Hepatocyte (in vitro differentiated cells): Measurements from ENCODE around the gene INPP4B.

Source experiments
- EZH2phosphoT487 ChIP-seq: fragments of 200-600 bp; sonication (generic); IDR thresholded peaks from one replicate; pipeline ENCODE4 v1.6.1; 2018; ENCODE audit warnings: antibody characterized with exemption, mild to moderate bottlenecking, low read depth, moderate library complexity; ENCODE audit not compliant: unreplicated experiment, severe bottlenecking
- TF ChIP-seq, protein P1 (sequence below): fragments of 200-600 bp; sonication (generic); IDR thresholded peaks from 2 replicates; pipeline ENCODE4 v1.5.1; 2016; ENCODE audit warnings: antibody characterized with exemption, mild to moderate bottlenecking; ENCODE audit not compliant: poor library complexity

DNA sequence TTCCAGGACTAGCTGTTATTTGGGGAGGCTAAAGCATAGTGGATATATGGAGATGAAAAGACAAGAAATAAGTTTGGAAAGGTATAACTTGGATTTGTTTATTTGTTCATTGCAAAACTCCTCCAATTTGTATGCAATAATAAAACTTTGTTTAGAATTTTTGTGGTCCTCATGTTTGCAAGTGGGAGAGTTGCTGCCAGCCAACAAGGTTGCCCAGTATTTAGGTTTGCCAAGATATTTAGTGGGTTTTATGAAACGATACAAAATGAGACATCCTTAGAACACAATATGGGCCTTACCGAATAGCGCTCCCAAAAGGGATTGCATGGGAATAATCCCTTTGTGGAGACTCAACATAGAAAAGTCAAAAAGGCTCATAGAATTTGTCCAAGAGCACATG lies 162.1 kb downstream of the INPP4B start:
- TF ChIP-seq, protein P1, sequence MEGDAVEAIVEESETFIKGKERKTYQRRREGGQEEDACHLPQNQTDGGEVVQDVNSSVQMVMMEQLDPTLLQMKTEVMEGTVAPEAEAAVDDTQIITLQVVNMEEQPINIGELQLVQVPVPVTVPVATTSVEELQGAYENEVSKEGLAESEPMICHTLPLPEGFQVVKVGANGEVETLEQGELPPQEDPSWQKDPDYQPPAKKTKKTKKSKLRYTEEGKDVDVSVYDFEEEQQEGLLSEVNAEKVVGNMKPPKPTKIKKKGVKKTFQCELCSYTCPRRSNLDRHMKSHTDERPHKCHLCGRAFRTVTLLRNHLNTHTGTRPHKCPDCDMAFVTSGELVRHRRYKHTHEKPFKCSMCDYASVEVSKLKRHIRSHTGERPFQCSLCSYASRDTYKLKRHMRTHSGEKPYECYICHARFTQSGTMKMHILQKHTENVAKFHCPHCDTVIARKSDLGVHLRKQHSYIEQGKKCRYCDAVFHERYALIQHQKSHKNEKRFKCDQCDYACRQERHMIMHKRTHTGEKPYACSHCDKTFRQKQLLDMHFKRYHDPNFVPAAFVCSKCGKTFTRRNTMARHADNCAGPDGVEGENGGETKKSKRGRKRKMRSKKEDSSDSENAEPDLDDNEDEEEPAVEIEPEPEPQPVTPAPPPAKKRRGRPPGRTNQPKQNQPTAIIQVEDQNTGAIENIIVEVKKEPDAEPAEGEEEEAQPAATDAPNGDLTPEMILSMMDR: no peak
- no peak for TF ChIP-seq EZH2phosphoT487
